Activated CD4-positive, alpha-beta memory T cell treated with anti-CD3 and anti-CD28 coated beads for 36 hours (primary cell): Measurements from ENCODE around the gene PEX11G. TPM values are rescaled to one million over a fixed set of nuclear protein-coding genes. Genes with fewer than 3 reads are reported as not detected.
A peak's percentile ranks its signal among the peaks of the same experiment; 100 is the strongest.

Source experiments
- CTCF ChIA-PET: fragments of 350-600 bp; sonication (Branson Sonifier 250); formaldehyde crosslinking; loops from one replicate; lab custom pipeline; 2021; ENCODE audit warnings: antibody characterized with exemption, inconsistent platforms; lab: Charles Lee
- POLR2A ChIA-PET: fragments of 350-600 bp; sonication (Branson Sonifier 250); formaldehyde crosslinking; loops from one replicate; lab custom pipeline; 2021; ENCODE audit warnings: antibody characterized with exemption; lab: Charles Lee
- DNase-seq: peaks from one replicate; pipeline ENCODE4 v3.0.0-alpha.2; 2020
- H3K27ac Mint-ChIP-seq: one replicate; pipeline ENCODE4 v1.8.0; 2021; ENCODE audit warnings: mixed read lengths
- H3K27me3 Mint-ChIP-seq: one replicate; pipeline ENCODE4 v1.8.0; 2021; ENCODE audit warnings: mixed read lengths
- H3K36me3 Mint-ChIP-seq: one replicate; pipeline ENCODE4 v1.8.0; 2021; ENCODE audit warnings: mixed read lengths
- H3K4me1 Mint-ChIP-seq: one replicate; pipeline ENCODE4 v1.8.0; 2021; ENCODE audit warnings: low read depth, mixed read lengths
- H3K4me3 Mint-ChIP-seq: one replicate; pipeline ENCODE4 v1.8.0; 2021; ENCODE audit warnings: mild to moderate bottlenecking, mixed read lengths
- H3K9me3 Mint-ChIP-seq: one replicate; pipeline ENCODE4 v1.8.0; 2021; ENCODE audit warnings: mixed read lengths
- intact Hi-C: fragments of 100-400 bp; cut with micrococcal nuclease; formaldehyde crosslinking; loops from one replicate; pipeline ENCODE4 v1.15.1; 2023
- total RNA-seq, 2 experiments: library from RNA; stranded (reverse); gene quantifications; one replicate each; pipeline ENCODE4 v1.2.3, GENCODE V29; 2021

Gene PEX11G
- total RNA-seq, 2 experiments from 2014 or later: 2.1 to 2.2 TPM

DNA sequence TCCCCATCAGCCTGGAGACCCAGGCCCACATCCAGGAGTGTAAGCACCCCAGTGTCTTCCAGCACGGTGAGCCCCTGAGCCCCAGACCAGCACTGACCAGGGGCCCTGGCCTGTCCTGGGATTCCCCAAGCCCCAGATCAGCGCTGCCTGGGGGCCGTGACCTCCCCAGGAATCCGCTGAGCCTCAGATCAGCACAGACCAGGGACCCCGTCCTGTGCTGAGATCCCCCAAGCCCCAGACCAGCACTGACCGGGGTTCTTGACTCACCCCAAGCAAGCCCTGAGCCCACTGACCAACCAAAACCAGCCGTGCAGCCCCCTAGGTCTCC is 39.3 kb upstream of the PEX11G start:
- no peak overlapping the region for H3K4me3 Mint-ChIP-seq
- CTCF ChIA-PET: no interaction called here
- peaks cover 4% of the 10 kb centered on the region for H3K4me1 Mint-ChIP-seq
- H3K27me3 Mint-ChIP-seq: no peaks in the 10 kb centered on the region
- H3K36me3 Mint-ChIP-seq: peaks cover 6% of the 10 kb centered on the region
- H3K27ac Mint-ChIP-seq: no peak overlapping the region
- POLR2A ChIA-PET: no interaction called here
- no peaks in the 10 kb centered on the region for H3K9me3 Mint-ChIP-seq
- intact Hi-C loops: no loop called here
- no peak for DNase-seq

DNA sequence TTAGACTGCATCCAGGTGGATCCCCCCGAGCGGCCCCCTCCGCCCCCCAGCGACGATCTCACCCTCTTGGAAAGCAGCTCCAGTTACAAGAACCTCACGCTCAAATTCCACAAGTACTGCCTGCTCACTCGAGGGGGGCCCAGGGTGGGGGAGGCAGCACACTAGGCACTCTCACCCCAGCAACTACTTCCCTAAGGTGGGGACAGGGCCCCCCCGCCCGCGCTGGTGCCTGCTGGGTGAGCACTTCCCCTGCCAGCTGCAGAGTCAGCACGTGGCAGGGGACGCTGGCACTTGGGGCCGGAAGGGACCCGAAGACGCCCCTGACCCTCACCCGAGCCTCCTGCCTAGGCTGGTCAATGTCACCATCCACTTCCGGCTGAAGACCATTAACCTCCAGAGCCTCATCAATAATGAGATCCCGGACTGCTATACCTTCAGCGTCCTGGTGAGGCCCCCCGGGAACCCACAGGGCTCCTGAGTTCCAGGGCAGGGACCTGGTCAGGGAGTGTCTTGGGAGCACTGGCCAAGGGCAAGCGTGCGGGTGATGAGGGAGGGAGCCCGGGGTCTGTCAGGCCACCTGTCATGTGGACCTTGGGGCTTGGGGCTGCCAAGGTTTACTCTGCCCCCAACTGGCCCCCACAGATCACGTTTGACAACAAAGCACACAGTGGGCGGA is 38.8 kb upstream of the PEX11G start:
- no peaks in the 10 kb centered on the region for H3K27me3 Mint-ChIP-seq
- H3K4me1 Mint-ChIP-seq: peaks cover 4% of the 10 kb centered on the region
- peaks cover 6% of the 10 kb centered on the region for H3K36me3 Mint-ChIP-seq
- H3K4me3 Mint-ChIP-seq: no peak overlapping the region
- intact Hi-C loops: no loop called here
- DNase-seq: no peak
- H3K9me3 Mint-ChIP-seq: no peaks in the 10 kb centered on the region
- no peak overlapping the region for H3K27ac Mint-ChIP-seq
- CTCF ChIA-PET: no interaction called here
- POLR2A ChIA-PET: no interaction called here

DNA sequence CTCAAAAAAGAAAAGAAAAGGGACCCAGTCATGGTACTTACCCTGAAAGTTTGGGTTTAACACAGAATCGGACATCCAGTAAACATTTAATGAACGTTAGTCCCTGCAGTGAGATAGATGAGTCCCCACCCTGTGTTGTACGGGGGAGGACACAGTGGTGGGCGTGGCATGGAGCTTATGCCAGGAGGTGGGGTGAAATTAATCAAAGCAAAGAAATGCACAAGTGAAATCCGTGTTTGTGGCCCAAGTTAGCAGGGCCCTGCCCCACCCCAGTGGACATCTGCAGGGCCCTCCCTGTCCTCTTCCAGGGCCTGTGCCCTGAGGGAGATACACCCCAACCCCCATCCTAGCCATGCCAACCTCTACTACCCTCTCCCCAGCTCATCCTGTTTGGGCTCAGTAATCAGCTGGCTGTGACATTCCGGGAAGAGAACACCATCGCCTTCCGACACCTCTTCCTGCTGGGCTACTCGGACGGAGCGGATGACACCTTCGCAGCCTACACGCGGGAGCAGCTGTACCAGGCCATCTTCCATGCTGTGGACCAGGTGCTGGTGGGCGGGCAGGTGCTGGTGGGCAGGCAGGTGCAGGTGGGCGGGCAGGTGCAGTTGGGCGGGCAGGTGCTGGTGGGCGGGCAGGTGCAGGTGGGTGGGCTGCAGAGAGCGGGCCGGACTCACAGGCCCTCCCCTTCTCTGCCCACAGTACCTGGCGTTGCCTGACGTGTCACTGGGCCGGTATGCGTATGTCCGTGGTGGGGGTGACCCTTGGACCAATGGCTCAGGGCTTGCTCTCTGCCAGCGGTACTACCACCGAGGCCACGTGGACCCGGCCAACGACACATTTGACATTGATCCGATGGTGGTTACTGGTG is 37.5 kb upstream of the PEX11G start:
- no peak overlapping the region for H3K4me3 Mint-ChIP-seq
- POLR2A ChIA-PET: no interaction called here

DNA sequence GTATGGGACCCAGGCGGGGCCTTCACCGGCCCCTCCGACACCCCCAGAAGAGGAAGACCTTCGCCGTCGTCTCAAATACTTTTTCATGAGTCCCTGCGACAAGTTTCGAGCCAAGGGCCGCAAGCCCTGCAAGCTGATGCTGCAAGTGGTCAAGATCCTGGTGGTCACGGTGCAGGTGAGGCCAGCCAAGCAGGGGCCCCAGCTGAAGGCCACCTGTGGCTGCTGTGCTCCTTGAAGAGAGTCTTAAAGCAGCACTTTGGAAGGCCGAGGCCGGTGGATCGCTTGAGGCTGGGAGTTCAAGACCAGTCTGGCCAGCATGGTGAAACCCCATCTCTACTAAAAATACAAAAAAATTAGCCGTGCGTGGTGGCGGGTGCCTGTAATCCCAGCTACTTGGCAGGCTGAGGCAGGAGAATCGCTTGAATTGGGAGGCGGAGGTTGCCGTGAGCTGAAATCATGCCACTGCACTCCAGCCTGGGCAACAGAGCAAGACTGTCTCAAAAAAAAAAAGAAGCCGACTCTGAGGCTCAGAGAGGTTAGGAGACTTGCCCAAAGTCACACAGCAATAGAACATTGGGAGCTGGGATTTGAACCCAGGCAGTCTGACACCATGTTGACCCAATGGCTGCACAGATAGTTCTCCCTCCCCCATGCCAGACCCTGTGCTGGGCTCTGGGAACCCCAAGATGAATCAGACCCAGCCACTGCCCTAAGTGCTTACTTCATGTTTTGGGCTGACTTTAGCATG is 36.3 kb upstream of the PEX11G start:
- ChIA-PET POLR2A (interaction anchor here (4.0 kb wide), 1 partner anchor 10 kb away, joined by 22 read pairs; the partner anchor contains the start of gene PNPLA6), CTCF (no interaction called here)
- no peaks in the 10 kb centered on the region for H3K27me3 Mint-ChIP-seq
- no peak for DNase-seq
- H3K4me1 Mint-ChIP-seq: peaks cover 10% of the 10 kb centered on the region
- intact Hi-C loops: no loop called here
- H3K36me3 Mint-ChIP-seq: peaks cover 3% of the 10 kb centered on the region
- H3K9me3 Mint-ChIP-seq: no peaks in the 10 kb centered on the region
- no peak overlapping the region for H3K4me3 Mint-ChIP-seq
- H3K27ac Mint-ChIP-seq: no peak overlapping the region

More for the DNA sequence above, 37.5 kb upstream of the PEX11G start:
- CTCF ChIA-PET: no interaction called here
- intact Hi-C loops: no loop called here
- Mint-ChIP-seq H3K4me1 (peaks cover 10% of the 10 kb centered on the region), H3K36me3 (peaks cover 6% of the 10 kb centered on the region), H3K27ac (no peak overlapping the region), H3K27me3 (no peaks in the 10 kb centered on the region), H3K9me3 (no peaks in the 10 kb centered on the region)
- no peak for DNase-seq

DNA sequence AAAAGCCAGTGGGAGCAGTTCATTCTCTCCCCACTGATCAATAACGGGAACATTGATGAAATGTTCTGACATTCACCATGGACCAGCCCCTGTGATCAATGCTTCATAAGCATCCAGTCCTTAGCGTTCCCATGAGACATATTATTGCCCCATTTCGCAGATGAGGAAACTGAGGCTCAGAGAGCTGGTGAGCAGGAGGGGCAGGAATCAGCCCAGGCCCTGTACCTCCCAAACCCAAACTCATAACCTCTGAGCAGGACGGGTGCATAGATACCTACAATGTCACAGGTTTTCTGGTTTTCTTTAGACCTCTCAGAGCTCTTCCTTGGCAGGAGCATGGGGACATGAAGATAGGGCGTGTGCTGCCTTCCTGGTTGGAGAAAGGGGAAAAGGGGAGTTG is 35.7 kb upstream of the PEX11G start:
- POLR2A ChIA-PET: interaction anchor here (0.6 to 4.0 kb wide), 2 partner anchors 10 to 158 kb away, joined by 4 to 22 read pairs; partner anchors contain the start of gene PNPLA6
- intact Hi-C loops: no loop called here

DNA sequence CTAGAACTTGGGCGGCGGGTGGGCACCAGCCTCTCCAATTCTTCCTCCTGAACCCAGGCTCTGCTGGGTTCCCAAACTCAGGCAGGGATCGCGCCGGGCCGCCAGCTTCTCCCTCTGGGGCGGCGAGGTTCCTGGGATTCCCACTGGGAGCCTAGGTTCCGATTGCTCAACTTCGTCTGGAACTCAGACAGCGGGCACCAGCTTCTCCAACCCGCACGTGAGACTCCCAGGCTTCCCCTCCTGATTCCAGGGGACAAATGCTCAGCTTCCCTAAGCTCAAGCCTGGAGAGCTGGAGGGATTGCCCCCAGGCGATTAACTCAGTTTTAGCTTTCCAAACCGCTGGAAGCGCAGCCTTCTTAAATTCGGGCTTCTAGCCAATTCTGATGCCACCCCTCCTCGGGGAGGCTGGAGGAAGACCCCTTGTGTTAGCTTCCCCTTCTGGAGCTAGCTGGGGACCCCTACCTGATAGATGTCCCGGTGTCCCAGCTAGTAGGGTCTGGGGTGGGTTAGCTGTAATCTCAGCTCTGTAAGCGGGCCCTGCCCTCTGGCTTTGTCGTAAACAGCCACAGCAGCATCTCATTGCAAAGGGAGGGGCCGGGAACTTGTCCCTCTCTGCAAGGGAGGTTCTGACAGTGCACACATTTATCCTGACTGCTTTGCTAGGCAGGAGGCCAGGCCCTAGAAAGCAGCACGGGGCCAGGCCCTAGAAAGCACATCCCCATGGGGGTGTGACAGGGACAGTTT is 34.3 kb upstream of the PEX11G start:
- Mint-ChIP-seq H3K9me3 (no peaks in the 10 kb centered on the region), H3K36me3 (no peaks in the 10 kb centered on the region), H3K4me3 (peak overlapping the region; percentile 61), H3K27ac (no peak overlapping the region), H3K4me1 (peaks cover 10% of the 10 kb centered on the region), H3K27me3 (no peaks in the 10 kb centered on the region)
- ChIA-PET POLR2A (interaction anchor here (0.6 to 4.0 kb wide), 7 partner anchors 11 to 174 kb away, joined by 3 to 22 read pairs (median 3); partner anchors contain the start of genes ARHGEF18, PEX11G and PNPLA6), CTCF (interaction anchor here (0.6 to 1.8 kb wide), 8 partner anchors 11 to 346 kb away, joined by 3 to 10 read pairs (median 4); partner anchors contain the start of gene TRAPPC5)
- intact Hi-C loops: loop anchor here (1.0 kb wide), 1 partner anchor 12 kb away; the partner anchor contains the start of gene PNPLA6
- DNase-seq: no peak

More for the DNA sequence above, 35.7 kb upstream of the PEX11G start:
- Mint-ChIP-seq H3K36me3 (peaks cover 3% of the 10 kb centered on the region), H3K4me3 (no peak overlapping the region), H3K27me3 (no peaks in the 10 kb centered on the region), H3K4me1 (peaks cover 10% of the 10 kb centered on the region), H3K9me3 (no peaks in the 10 kb centered on the region), H3K27ac (no peak overlapping the region)
- DNase-seq: no peak
- CTCF ChIA-PET: no interaction called here

DNA sequence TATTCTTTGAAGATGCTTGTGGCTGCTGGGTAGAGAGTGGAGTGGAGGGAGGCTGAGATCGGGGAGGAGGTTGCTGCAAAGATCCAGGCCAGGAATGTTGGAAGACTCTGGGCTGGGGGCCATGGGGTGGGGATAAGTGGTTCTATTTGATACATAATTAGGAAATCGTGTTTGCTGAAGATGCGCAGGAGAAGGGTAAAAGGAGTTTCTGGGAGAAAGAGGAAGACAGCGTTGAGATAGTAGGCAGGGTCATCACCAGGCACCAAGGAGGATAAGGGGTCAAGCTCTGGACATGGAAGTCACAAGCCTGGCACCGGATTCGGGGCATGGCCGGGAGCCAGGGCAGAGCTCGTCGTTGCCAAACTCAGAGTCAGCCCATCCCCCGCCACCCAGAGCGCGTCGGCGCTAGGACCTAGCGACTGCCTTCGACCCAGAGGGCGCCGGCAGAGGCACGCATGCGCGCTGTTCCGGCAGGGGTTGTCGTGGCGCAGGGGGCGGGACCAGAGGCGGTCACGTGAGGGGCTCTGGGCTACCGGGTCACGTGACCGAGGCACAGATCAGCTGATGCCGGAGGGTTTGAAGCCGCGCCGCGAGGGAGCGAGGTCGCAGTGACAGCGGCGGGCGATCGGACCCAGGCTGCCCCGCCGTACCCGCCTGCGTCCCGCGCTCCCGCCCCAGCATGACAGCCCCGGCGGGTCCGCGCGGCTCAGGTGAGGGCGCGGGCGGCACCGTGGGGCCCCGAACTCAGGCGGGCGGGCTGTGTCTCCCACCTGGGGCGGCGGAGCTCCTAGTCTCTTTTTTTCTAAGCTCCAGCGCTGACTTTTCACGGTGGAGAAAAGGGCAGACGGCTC is 33.5 kb upstream of the PEX11G start, which contains the start of gene MCOLN1:
TSS of gene MCOLN1 (plus strand) at position 553 of the 851 bp plus-strand sequence. CDS start at position 680, 127 bp downstream.
- intact Hi-C loops: loop anchor here (1.0 kb wide), 1 partner anchor 13 kb away; the partner anchor contains the start of gene PNPLA6
- H3K9me3 Mint-ChIP-seq: no peaks in the 10 kb centered on the region
- peak; percentile 100 for DNase-seq
- H3K27me3 Mint-ChIP-seq: peaks cover 3% of the 10 kb centered on the region
- peak within 1 kb of the TSS; percentile 16 for H3K27ac Mint-ChIP-seq
- ChIA-PET POLR2A (interaction anchor here (0.6 to 4.0 kb wide), 9 partner anchors 10 to 174 kb away, joined by 3 to 22 read pairs (median 3); partner anchors contain the start of genes ARHGEF18, PEX11G and PNPLA6), CTCF (interaction anchor here (0.6 to 1.8 kb wide), 7 partner anchors 12 to 347 kb away, joined by 3 to 10 read pairs (median 4); partner anchors contain the start of gene TRAPPC5)
- H3K4me1 Mint-ChIP-seq: peaks cover 10% of the 10 kb centered on the region
- peak within 1 kb of the TSS; percentile 68 for H3K4me3 Mint-ChIP-seq
- no peaks in the 10 kb centered on the region for H3K36me3 Mint-ChIP-seq

DNA sequence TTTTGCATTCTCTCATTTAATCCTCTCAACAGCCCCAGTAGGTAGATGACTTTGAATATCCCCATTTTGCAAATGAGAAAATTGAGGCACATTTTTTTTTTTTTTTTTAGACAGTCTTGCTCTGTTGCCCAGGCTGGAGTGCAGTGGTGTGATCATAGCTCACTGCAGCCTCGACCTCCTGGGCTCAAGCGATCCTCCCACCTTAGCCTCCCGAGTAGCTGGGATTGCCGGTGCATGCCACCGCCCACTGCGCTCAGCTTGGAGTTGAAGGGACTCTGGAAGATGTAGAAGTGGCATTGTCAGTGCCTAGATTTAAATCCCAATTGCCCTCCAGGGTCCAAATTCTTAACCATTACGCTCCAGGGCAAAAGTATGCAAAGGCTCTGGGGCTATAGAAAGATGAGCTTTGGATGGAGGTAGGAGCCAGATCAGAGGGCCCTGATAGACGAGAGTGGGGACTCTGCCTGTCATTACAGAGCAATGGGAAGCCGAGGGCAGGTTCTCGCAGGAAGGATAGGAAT is 32.8 kb upstream of the PEX11G start:
- intact Hi-C loops: loop anchor here (1.0 kb wide), 1 partner anchor 14 kb away; the partner anchor contains the start of gene PNPLA6

DNA sequence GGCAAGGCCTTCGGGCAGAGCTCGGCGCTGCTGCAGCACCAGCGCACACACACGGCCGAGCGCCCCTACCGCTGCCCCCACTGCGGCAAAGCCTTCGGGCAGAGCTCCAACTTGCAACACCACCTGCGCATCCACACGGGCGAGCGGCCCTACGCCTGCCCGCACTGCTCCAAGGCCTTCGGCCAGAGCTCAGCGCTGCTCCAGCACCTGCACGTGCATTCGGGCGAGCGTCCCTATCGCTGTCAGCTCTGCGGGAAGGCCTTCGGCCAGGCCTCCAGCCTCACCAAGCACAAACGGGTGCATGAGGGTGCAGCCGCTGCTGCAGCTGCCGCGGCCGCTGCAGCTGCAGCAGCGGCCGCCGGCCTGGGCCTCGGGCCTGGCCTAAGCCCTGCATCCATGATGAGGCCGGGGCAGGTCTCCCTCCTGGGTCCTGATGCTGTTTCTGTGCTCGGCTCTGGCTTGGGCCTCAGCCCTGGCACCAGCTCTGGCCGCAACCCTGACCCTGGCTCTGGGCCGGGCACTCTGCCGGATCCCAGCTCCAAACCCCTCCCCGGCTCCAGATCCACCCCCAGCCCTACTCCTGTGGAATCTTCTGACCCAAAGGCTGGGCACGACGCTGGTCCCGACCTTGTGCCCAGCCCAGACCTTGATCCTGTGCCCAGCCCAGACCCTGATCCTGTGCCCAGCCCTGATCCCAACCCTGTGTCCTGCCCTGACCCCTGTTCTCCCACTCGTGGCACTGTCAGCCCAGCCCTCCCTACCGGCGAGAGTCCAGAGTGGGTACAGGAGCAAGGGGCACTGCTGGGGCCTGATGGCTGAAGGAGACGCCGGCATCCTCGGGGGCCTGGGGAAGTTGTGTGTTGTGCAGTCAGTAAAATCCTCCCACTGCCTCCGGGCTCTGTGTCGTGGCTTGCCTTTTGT is 31.6 kb upstream of the PEX11G start:
- peaks cover 17% of the 10 kb centered on the region for H3K4me1 Mint-ChIP-seq
- ChIA-PET CTCF (interaction anchor here (0.9 to 1.0 kb wide), 2 partner anchors 8 to 48 kb away, joined by 3 to 4 read pairs; no protein-coding TSS in a partner anchor), POLR2A (no interaction called here)
- no peak for DNase-seq
- H3K4me3 Mint-ChIP-seq: no peak overlapping the region
- intact Hi-C loops: no loop called here
- H3K36me3 Mint-ChIP-seq: no peaks in the 10 kb centered on the region
- H3K9me3 Mint-ChIP-seq: no peaks in the 10 kb centered on the region
- H3K27ac Mint-ChIP-seq: no peak overlapping the region
- peaks cover 10% of the 10 kb centered on the region for H3K27me3 Mint-ChIP-seq

More for the DNA sequence above, 32.8 kb upstream of the PEX11G start:
- peak overlapping the region; percentile 16 for H3K27ac Mint-ChIP-seq
- H3K4me3 Mint-ChIP-seq: peak overlapping the region; percentile 68
- peaks cover 13% of the 10 kb centered on the region for H3K4me1 Mint-ChIP-seq
- no peaks in the 10 kb centered on the region for H3K9me3 Mint-ChIP-seq
- peaks cover 7% of the 10 kb centered on the region for H3K27me3 Mint-ChIP-seq
- no peaks in the 10 kb centered on the region for H3K36me3 Mint-ChIP-seq
- ChIA-PET CTCF (interaction anchor here (0.9 to 1.8 kb wide), 4 partner anchors 9 to 348 kb away, joined by 3 to 10 read pairs (median 4); no protein-coding TSS in a partner anchor), POLR2A (interaction anchor here (0.6 to 4.0 kb wide), 6 partner anchors 9 to 173 kb away, joined by 3 to 22 read pairs (median 4); partner anchors contain the start of genes ARHGEF18, PEX11G and PNPLA6)
- no peak for DNase-seq
